CD14-positive monocyte (primary cell): Measurements from ENCODE around the gene YRDC. TPM values are rescaled to one million over a fixed set of nuclear protein-coding genes. Genes with fewer than 3 reads are reported as not detected.
A peak's percentile ranks its signal among the peaks of the same experiment; 100 is the strongest.

Experiments
- DNase-seq, 3 donors: peaks; one replicate each; pipeline ENCODE4 v3.0.0-alpha.2; 2011 to 2022
- H2AFZ ChIP-seq: 2 replicates; pipeline ENCODE4 v1.6.0; 2012; ENCODE audit warnings: mild to moderate bottlenecking, low read depth, low read length, inconsistent platforms; ENCODE audit not compliant: insufficient read depth, poor library complexity, severe bottlenecking
- H3K27ac ChIP-seq, 2 donors: 1 replicate in 1 of 2; 2 replicates in 1 of 2; pipeline ENCODE4 v1.5.1; 2012 to 2013; ENCODE audit warnings: low read length in 2 of 2, control low read depth in 1 of 2, inconsistent platforms in 1 of 2, low read depth in 1 of 2, mild to moderate bottlenecking in 1 of 2
- H3K27me3 ChIP-seq, 2 donors: one replicate each; pipeline versions ENCODE4 v1.6.0 to v1.6.1; 2011 to 2013; ENCODE audit warnings: low read length in 2 of 2; ENCODE audit not compliant: control insufficient read depth in 2 of 2, insufficient read depth in 2 of 2
- H3K36me3 ChIP-seq, 2 donors: replicated peaks in 1 of 2; 1 replicate in 1 of 2; 2 replicates in 1 of 2; pipeline versions ENCODE4 v1.5.1 to v1.6.1; 2012 to 2013; ENCODE audit warnings: low read length in 2 of 2, control low read depth in 1 of 2, inconsistent platforms in 1 of 2, mild to moderate bottlenecking in 1 of 2; ENCODE audit not compliant: insufficient read depth in 2 of 2, control insufficient read depth in 1 of 2
- H3K4me1 ChIP-seq, 2 donors: 1 replicate in 1 of 2; 2 replicates in 1 of 2; pipeline versions ENCODE4 v1.5.1 to v1.6.1; 2012 to 2013; ENCODE audit warnings: low read length in 2 of 2, control low read depth in 1 of 2, inconsistent platforms in 1 of 2, mild to moderate bottlenecking in 1 of 2, moderate library complexity in 1 of 2; ENCODE audit not compliant: insufficient read depth in 2 of 2, control insufficient read depth in 1 of 2
- H3K4me2 ChIP-seq: replicated peaks from 2 replicates; pipeline ENCODE3; 2012; ENCODE audit warnings: low read length, moderate library complexity, mild to moderate bottlenecking; ENCODE audit not compliant: poor library complexity, severe bottlenecking; ENCODE audit errors: extremely low read depth
- H3K4me3 ChIP-seq, 3 experiments: fragments of 200-600 bp in 1 of 3; sonication (generic) in 1 of 3; replicated peaks in 1 of 3; 1 replicate in 2 of 3; 2 replicates in 1 of 3; pipeline ENCODE4 v1.5.1; 2011 to 2013; ENCODE audit warnings: low read length in 3 of 3, mild to moderate bottlenecking in 3 of 3, control low read depth in 2 of 3, low read depth in 2 of 3, inconsistent platforms in 1 of 3, moderate library complexity in 1 of 3
- H3K79me2 ChIP-seq: 2 replicates; pipeline ENCODE4 v1.6.0; 2012; ENCODE audit warnings: mild to moderate bottlenecking, control low read depth, inconsistent platforms, low read length, moderate library complexity; ENCODE audit not compliant: insufficient read depth
- H3K9ac ChIP-seq: 2 replicates; pipeline ENCODE4 v1.6.0; 2017; ENCODE audit warnings: low read length, mild to moderate bottlenecking; ENCODE audit not compliant: insufficient read depth, poor library complexity, severe bottlenecking
- H3K9me3 ChIP-seq, 2 donors: replicated peaks in 1 of 2; 1 replicate in 1 of 2; 2 replicates in 1 of 2; pipeline versions ENCODE4 v1.5.1 to v1.6.1; 2012 to 2013; ENCODE audit warnings: low read length in 2 of 2, control low read depth in 1 of 2; ENCODE audit not compliant: control insufficient read depth in 1 of 2, insufficient read depth in 1 of 2
- H4K20me1 ChIP-seq: 2 replicates; pipeline ENCODE4 v1.6.0; 2012; ENCODE audit warnings: mild to moderate bottlenecking, low read length, control low read depth, moderate library complexity; ENCODE audit not compliant: insufficient read depth
- H3K27ac Mint-ChIP-seq, 7 donors: one replicate each; pipeline ENCODE4 v1.8.0; 2020; ENCODE audit warnings: mild to moderate bottlenecking in 7 of 7, mixed read lengths in 7 of 7, moderate library complexity in 6 of 7, inconsistent platforms in 2 of 7
- H3K27me3 Mint-ChIP-seq, 3 donors: one replicate each; pipeline ENCODE4 v1.8.0; 2021 to 2022; ENCODE audit warnings: low read depth in 3 of 3, mild to moderate bottlenecking in 3 of 3, mixed read lengths in 3 of 3, moderate library complexity in 3 of 3, inconsistent platforms in 1 of 3
- H3K36me3 Mint-ChIP-seq, 2 donors: one replicate each; pipeline ENCODE4 v1.8.0; 2020; ENCODE audit warnings: mixed read lengths in 2 of 2, inconsistent platforms in 1 of 2, mild to moderate bottlenecking in 1 of 2
- H3K4me1 Mint-ChIP-seq: one replicate; pipeline ENCODE4 v1.8.0; 2020; ENCODE audit warnings: mild to moderate bottlenecking, mixed read lengths
- H3K4me3 Mint-ChIP-seq, 2 donors: one replicate each; pipeline ENCODE4 v1.8.0; 2020; ENCODE audit warnings: mild to moderate bottlenecking in 2 of 2, mixed read lengths in 2 of 2, moderate library complexity in 1 of 2
- H3K9me3 Mint-ChIP-seq, 7 donors: one replicate each; pipeline ENCODE4 v1.8.0; 2020 to 2022; ENCODE audit warnings: mixed read lengths in 7 of 7, mild to moderate bottlenecking in 6 of 7, moderate library complexity in 6 of 7, inconsistent platforms in 2 of 7
- CTCF ChIP-seq: fragments of 200-600 bp; IDR thresholded peaks from one replicate; pipeline ENCODE4 v1.8.0; 2022; ENCODE audit warnings: antibody characterized with exemption, mild to moderate bottlenecking
- WGBS: methylation state at CpG from one replicate; pipeline ENCODE4 v1.1.5; 2013; ENCODE audit warnings: missing lambda C conversion rate; ENCODE audit not compliant: insufficient coverage; 5-methylcytosine and 5-hydroxymethylcytosine counted together
- intact Hi-C, 2 donors: fragments of 100-400 bp; cut with micrococcal nuclease; formaldehyde crosslinking; loops; one replicate each; pipeline versions ENCODE4 v1.15.0 to v1.15.1; 2023
- polyA plus RNA-seq, 3 donors: library from polyadenylated mRNA; depleted of rRNA in 1 of 3; unstranded in 2 of 3; stranded (reverse) in 1 of 3; fragments of 300-500 nt in 2 of 3; fragments of >200 nt in 1 of 3; fragmentation: Illumina TruSeq in 2 of 3; gene quantifications; 1 replicate in 2 of 3; 2 replicates in 1 of 3; pipeline ENCODE4 v1.2.3, GENCODE V29; 2012 to 2021

YRDC gene
- polyA plus RNA-seq, 3 donors = 10.4 to 29.6 (median 13.3) TPM

- H3K27ac Mint-ChIP-seq = no peak overlapping the region
- WGBS = 62% methylated on average over 68 of the region's 68 CpGs
- intact Hi-C loops = no loop called here
- H3K36me3 ChIP-seq = no peaks in the 10 kb centered on the region
- H3K9me3 Mint-ChIP-seq = peaks cover 8 to 27% (median 12%) of the 10 kb centered on the region in 7 donors
- no peak overlapping the region for H2AFZ ChIP-seq
- H3K27ac ChIP-seq = no peak overlapping the region
- no peaks in the 10 kb centered on the region for H3K4me1 ChIP-seq
- peaks cover 52 to 58% (median 54%) of the 10 kb centered on the region in 3 donors for H3K27me3 Mint-ChIP-seq
- H3K4me3 Mint-ChIP-seq = peak overlapping the region in 1 of 2 donors; percentile 40
- no peak overlapping the region for H3K4me2 ChIP-seq
- no peaks in the 10 kb centered on the region for H3K79me2 ChIP-seq
- no peak overlapping the region for H3K4me3 ChIP-seq
- H4K20me1 ChIP-seq = no peaks in the 10 kb centered on the region
- H3K27me3 ChIP-seq = peaks cover 32 to 88% of the 10 kb centered on the region in 2 donors
- H3K36me3 Mint-ChIP-seq = peaks cover 0 to 5% of the 10 kb centered on the region in 2 donors
- H3K9ac ChIP-seq = no peak overlapping the region
- H3K9me3 ChIP-seq = peaks cover 0 to 28% of the 10 kb centered on the region in 2 donors
- peaks cover 5% of the 10 kb centered on the region for H3K4me1 Mint-ChIP-seq
- no peak for TF ChIP-seq CTCF
- no peak for DNase-seq
Measured at GRCh38 chr1:37761416-37762095, 46.5 kb downstream of the YRDC start.

- peaks cover 2% of the 10 kb centered on the region for H3K4me1 Mint-ChIP-seq
- no peak overlapping the region for H3K4me3 Mint-ChIP-seq
Measured at GRCh38 chr1:37759451-37759850, 48.6 kb downstream of the YRDC start.

More at GRCh38 chr1:37759451-37759850, 48.6 kb downstream of the YRDC start:
- no peak overlapping the region for H3K27ac Mint-ChIP-seq
- Histone ChIP-seq H2AFZ (no peak overlapping the region), H3K4me2 (no peak overlapping the region), H3K9ac (no peak overlapping the region), H3K4me1 (no peaks in the 10 kb centered on the region), H3K4me3 (no peak overlapping the region), H4K20me1 (no peaks in the 10 kb centered on the region), H3K27me3 (peaks cover 19 to 87% of the 10 kb centered on the region in 2 donors), H3K36me3 (no peaks in the 10 kb centered on the region), H3K79me2 (no peaks in the 10 kb centered on the region), H3K9me3 (peaks cover 0 to 7% of the 10 kb centered on the region in 2 donors), H3K27ac (no peak overlapping the region)
- WGBS = no CpG with 5 or more reads among the region's 2 CpGs
- H3K9me3 Mint-ChIP-seq = peaks cover 3 to 12% (median 3%) of the 10 kb centered on the region in 7 donors
- H3K36me3 Mint-ChIP-seq = no peaks in the 10 kb centered on the region
- intact Hi-C loops = no loop called here
- peaks cover 49 to 52% (median 50%) of the 10 kb centered on the region in 3 donors for H3K27me3 Mint-ChIP-seq
- no peak for TF ChIP-seq CTCF
- no peak for DNase-seq
